Mesothelial cell of epicardium (in vitro differentiated cells): Measurements from ENCODE around the gene KBTBD4. TPM values are rescaled to one million over a fixed set of nuclear protein-coding genes. Genes with fewer than 3 reads are reported as not detected.
A peak's percentile ranks its signal among the peaks of the same experiment; 100 is the strongest.

ENCODE experiments used
- DNase-seq, 2 experiments: peaks; one replicate each; pipeline ENCODE4 v3.0.0; 2021; ENCODE audit warnings: low spot score in 2 of 2; ENCODE audit not compliant: unreplicated experiment in 2 of 2
- H3K27ac Mint-ChIP-seq: 2 replicates; pipeline ENCODE4 v1.8.0; 2021; ENCODE audit warnings: mixed read lengths
- H3K27me3 Mint-ChIP-seq: 2 replicates; pipeline ENCODE4 v1.8.0; 2021; ENCODE audit warnings: low read depth, mixed read lengths
- H3K36me3 Mint-ChIP-seq: 2 replicates; pipeline ENCODE4 v1.8.0; 2021; ENCODE audit warnings: mixed read lengths
- H3K4me1 Mint-ChIP-seq: 2 replicates; pipeline ENCODE4 v1.8.0; 2021; ENCODE audit warnings: mixed read lengths
- H3K4me3 Mint-ChIP-seq: 2 replicates; pipeline ENCODE4 v1.8.0; 2021; ENCODE audit warnings: mild to moderate bottlenecking, moderate library complexity, mixed read lengths
- H3K9me3 Mint-ChIP-seq: 2 replicates; pipeline ENCODE4 v1.8.0; 2021; ENCODE audit warnings: mixed read lengths
- total RNA-seq: library from RNA; stranded (reverse); gene quantifications from 3 replicates; pipeline ENCODE4 v1.2.1, GENCODE V29; 2021
- TF ChIP-seq, protein P1 (sequence below): fragments of 200-600 bp; sonication (generic); IDR thresholded peaks from one replicate; pipeline ENCODE4 v1.5.0; 2021; ENCODE audit warnings: antibody characterized with exemption; ENCODE audit not compliant: unreplicated experiment

The KBTBD4 gene
- total RNA-seq, 1 donor from 2014 or later: 15.7 TPM

- H3K4me1 Mint-ChIP-seq: peaks cover 14% of the 10 kb centered on the region
- TF ChIP-seq, protein P1, sequence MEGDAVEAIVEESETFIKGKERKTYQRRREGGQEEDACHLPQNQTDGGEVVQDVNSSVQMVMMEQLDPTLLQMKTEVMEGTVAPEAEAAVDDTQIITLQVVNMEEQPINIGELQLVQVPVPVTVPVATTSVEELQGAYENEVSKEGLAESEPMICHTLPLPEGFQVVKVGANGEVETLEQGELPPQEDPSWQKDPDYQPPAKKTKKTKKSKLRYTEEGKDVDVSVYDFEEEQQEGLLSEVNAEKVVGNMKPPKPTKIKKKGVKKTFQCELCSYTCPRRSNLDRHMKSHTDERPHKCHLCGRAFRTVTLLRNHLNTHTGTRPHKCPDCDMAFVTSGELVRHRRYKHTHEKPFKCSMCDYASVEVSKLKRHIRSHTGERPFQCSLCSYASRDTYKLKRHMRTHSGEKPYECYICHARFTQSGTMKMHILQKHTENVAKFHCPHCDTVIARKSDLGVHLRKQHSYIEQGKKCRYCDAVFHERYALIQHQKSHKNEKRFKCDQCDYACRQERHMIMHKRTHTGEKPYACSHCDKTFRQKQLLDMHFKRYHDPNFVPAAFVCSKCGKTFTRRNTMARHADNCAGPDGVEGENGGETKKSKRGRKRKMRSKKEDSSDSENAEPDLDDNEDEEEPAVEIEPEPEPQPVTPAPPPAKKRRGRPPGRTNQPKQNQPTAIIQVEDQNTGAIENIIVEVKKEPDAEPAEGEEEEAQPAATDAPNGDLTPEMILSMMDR: no peak
- DNase-seq: no peak
- H3K4me3 Mint-ChIP-seq: no peak overlapping the region
- no peaks in the 10 kb centered on the region for H3K9me3 Mint-ChIP-seq
- no peaks in the 10 kb centered on the region for H3K27me3 Mint-ChIP-seq
- H3K36me3 Mint-ChIP-seq: peaks cover 9% of the 10 kb centered on the region
- H3K27ac Mint-ChIP-seq: no peak overlapping the region
Observed at GRCh38 chr11:47606731-47607130, 28.0 kb upstream of the KBTBD4 start.

DNA sequence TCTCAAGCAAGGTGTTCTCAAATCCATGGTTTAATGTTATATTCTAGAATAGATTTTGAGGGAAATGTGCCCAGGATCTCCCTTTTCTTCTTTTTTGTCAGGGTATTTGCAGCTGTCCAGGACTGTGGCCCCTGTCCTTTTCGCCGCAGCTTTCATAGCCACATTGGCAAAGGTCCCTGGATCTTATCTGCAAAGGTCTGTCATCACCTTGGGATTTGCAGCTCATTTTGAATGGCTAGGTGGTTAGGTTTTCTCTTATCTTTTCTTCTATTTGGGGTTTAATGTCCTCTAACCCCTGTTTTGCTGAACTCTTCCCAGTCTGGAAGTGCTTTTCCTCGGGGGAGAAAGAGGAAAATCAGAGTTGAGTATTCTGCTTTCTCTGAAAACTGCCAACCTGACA is 27.2 kb upstream of the KBTBD4 start:
- Mint-ChIP-seq H3K4me3 (no peak overlapping the region), H3K4me1 (peaks cover 14% of the 10 kb centered on the region), H3K27me3 (no peaks in the 10 kb centered on the region), H3K9me3 (no peaks in the 10 kb centered on the region), H3K36me3 (peaks cover 9% of the 10 kb centered on the region), H3K27ac (no peak overlapping the region)
- DNase-seq: no peak
- TF ChIP-seq, protein P1: no peak

GRCh38 chr11:47603295-47603694 is 24.5 kb upstream of the KBTBD4 start:
- peaks cover 24% of the 10 kb centered on the region for H3K4me1 Mint-ChIP-seq
- H3K4me3 Mint-ChIP-seq: no peak overlapping the region
- H3K27ac Mint-ChIP-seq: no peak overlapping the region
- TF ChIP-seq, protein P1: no peak
- no peaks in the 10 kb centered on the region for H3K9me3 Mint-ChIP-seq
- H3K27me3 Mint-ChIP-seq: no peaks in the 10 kb centered on the region
- peaks cover 5% of the 10 kb centered on the region for H3K36me3 Mint-ChIP-seq
- no peak for DNase-seq

- Mint-ChIP-seq H3K27me3 (peaks cover 12% of the 10 kb centered on the region), H3K27ac (no peak overlapping the region), H3K9me3 (no peaks in the 10 kb centered on the region), H3K36me3 (no peaks in the 10 kb centered on the region), H3K4me1 (peaks cover 10% of the 10 kb centered on the region), H3K4me3 (no peak overlapping the region)
- TF ChIP-seq, protein P1: no peak
- no peak for DNase-seq
Observed at GRCh38 chr11:47599902-47600301, 21.1 kb upstream of the KBTBD4 start.

DNA sequence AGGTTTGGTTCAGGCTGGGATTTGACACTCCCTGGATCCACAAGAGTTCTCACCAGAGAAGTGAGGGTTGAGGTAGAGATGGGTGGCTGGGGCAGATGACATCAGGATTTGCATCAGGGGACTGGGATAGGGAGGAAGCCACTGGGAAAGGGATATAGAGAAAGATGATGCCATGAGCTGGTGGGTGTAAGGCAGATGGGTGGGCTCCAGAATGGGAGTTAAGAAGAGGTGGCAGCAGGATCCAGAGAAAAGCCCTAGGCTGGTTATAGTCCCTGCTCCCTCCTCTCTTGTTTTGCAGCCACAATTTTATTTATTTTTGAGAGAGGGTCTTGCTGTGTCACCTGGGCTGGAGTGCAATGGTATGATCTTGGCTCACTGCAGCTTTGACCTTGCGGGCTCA is 17.2 kb upstream of the KBTBD4 start:
- H3K27ac Mint-ChIP-seq: no peak overlapping the region
- no peak overlapping the region for H3K4me3 Mint-ChIP-seq
- no peaks in the 10 kb centered on the region for H3K9me3 Mint-ChIP-seq
- H3K4me1 Mint-ChIP-seq: peaks cover 22% of the 10 kb centered on the region
- no peak for DNase-seq
- TF ChIP-seq, protein P1: no peak
- peaks cover 43% of the 10 kb centered on the region for H3K27me3 Mint-ChIP-seq
- H3K36me3 Mint-ChIP-seq: no peaks in the 10 kb centered on the region

DNA sequence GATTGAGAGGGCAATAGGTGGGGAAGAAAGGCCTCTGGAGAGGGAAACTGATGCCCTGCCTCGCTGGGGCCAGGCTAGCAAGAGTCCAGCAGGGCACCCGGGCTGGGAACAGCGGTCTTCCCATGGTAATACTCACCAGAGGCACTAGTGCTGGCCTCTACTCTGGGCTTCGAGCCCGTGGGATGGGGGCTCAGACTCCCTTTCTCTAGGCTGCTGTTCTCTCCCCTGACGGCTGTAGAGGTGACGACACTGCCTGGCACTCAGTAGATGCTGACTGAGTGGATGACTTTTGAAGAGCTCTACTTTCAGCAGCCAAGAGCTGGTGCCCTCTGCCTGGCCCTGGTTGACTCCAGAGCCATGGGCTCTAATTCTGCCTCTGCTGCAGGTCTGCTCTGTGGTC is 16.3 kb upstream of the KBTBD4 start:
- Mint-ChIP-seq H3K27me3 (peaks cover 43% of the 10 kb centered on the region), H3K4me3 (peak overlapping the region; percentile 70), H3K9me3 (no peaks in the 10 kb centered on the region), H3K27ac (no peak overlapping the region), H3K36me3 (no peaks in the 10 kb centered on the region), H3K4me1 (peaks cover 22% of the 10 kb centered on the region)
- TF ChIP-seq, protein P1: no peak
- no peak for DNase-seq
